GM18519 (cell line): ENCODE data around the gene MS4A18.

ENCODE experiments used
- ATAC-seq: cut with Tn5 transposase; IDR thresholded peaks from one replicate; pipeline ENCODE4 v1.9.1; 2021; ENCODE audit warnings: mild to moderate bottlenecking, moderate library complexity; ENCODE audit not compliant: unreplicated experiment, low FRiP score

MS4A18 gene

GRCh38 chr11:60763692-60764369 is 39.3 kb downstream of the MS4A18 start:
- no peak for ATAC-seq

GRCh38 chr11:60764879-60765278 is 40.4 kb downstream of the MS4A18 start:
- ATAC-seq: no peak

GRCh38 chr11:60765355-60765754 is 40.8 kb downstream of the MS4A18 start:
- ATAC-seq: no peak

- no peak for ATAC-seq
Observed at GRCh38 chr11:60766547-60766946, 42.0 kb downstream of the MS4A18 start.

- no peak for ATAC-seq
Observed at GRCh38 chr11:60767388-60767811, 42.9 kb downstream of the MS4A18 start.

- ATAC-seq: no peak
Observed at GRCh38 chr11:60768202-60768601, 43.7 kb downstream of the MS4A18 start.

GRCh38 chr11:60769273-60769672 is 44.8 kb downstream of the MS4A18 start:
- no peak for ATAC-seq

GRCh38 chr11:60769811-60770210 is 45.3 kb downstream of the MS4A18 start:
- ATAC-seq: no peak

- no peak for ATAC-seq
Observed at GRCh38 chr11:60771146-60771545, 46.6 kb downstream of the MS4A18 start.

GRCh38 chr11:60771879-60772525 is 47.5 kb downstream of the MS4A18 start:
- no peak for ATAC-seq

- no peak for ATAC-seq
Observed at GRCh38 chr11:60772666-60773065, 48.1 kb downstream of the MS4A18 start.

GRCh38 chr11:60774726-60775125 is 50.2 kb downstream of the MS4A18 start:
- no peak for ATAC-seq

GRCh38 chr11:60775420-60775961 is 51.0 kb downstream of the MS4A18 start:
- peak; percentile 72 for ATAC-seq

GRCh38 chr11:60776167-60776566 is 51.6 kb downstream of the MS4A18 start:
- ATAC-seq: no peak

GRCh38 chr11:60777106-60777505 is 52.6 kb downstream of the MS4A18 start:
- no peak for ATAC-seq

- no peak for ATAC-seq
Observed at GRCh38 chr11:60777572-60777971, 53.1 kb downstream of the MS4A18 start.

GRCh38 chr11:60780065-60780464 is 55.5 kb downstream of the MS4A18 start:
- ATAC-seq: no peak

- no peak for ATAC-seq
Observed at GRCh38 chr11:60780774-60781173, 56.3 kb downstream of the MS4A18 start.

GRCh38 chr11:60781286-60781980 is 56.9 kb downstream of the MS4A18 start:
- ATAC-seq: no peak

- ATAC-seq: no peak
Observed at GRCh38 chr11:60781981-60782316, 57.4 kb downstream of the MS4A18 start.

GRCh38 chr11:60782393-60783140 is 58.0 kb downstream of the MS4A18 start:
- ATAC-seq: no peak
